K562 (cell line): ENCODE measurements around the gene XRCC3. TPM values are rescaled to one million over a fixed set of nuclear protein-coding genes. Genes with fewer than 3 reads are reported as not detected.

Source experiments
- BRD4 ChIP-seq: fragments of 200-600 bp; sonication (generic); IDR thresholded peaks from 2 replicates; pipeline ENCODE4 v1.6.1; 2017; ENCODE audit warnings: inconsistent platforms
- CTBP1 ChIP-seq: fragments of 450-650 bp; IDR thresholded peaks from 2 replicates; pipeline ENCODE4 v1.6.1; 2016; ENCODE audit warnings: borderline replicate concordance
- FOSL1 ChIP-seq: fragments of 200-800 bp; sonication (Bioruptor generic); conservative IDR thresholded peaks from 2 replicates; pipeline ENCODE4 v1.6.1; 2016; ENCODE audit warnings: missing genetic modification characterization, missing compliant biosample characterization
- HNRNPK ChIP-seq: fragments of 200-400 bp; formaldehyde crosslinking; IDR thresholded peaks from one replicate; pipeline ENCODE4 v1.6.1; 2018; ENCODE audit warnings: mild to moderate bottlenecking, low read depth, low read length; ENCODE audit not compliant: poor library complexity, severe bottlenecking
- MAFK ChIP-seq: IDR thresholded peaks from 2 replicates; pipeline ENCODE4 v1.6.1; 2011; ENCODE audit warnings: low read length, improper control_type of control experiment
- MECOM ChIP-seq: fragments of 250-450 bp; sonication (Bioruptor Pico); IDR thresholded peaks from 2 replicates; pipeline ENCODE4 v1.8.0; 2022; ENCODE audit warnings: inconsistent platforms
- NCOR1 ChIP-seq: fragments of 450-650 bp; IDR thresholded peaks from 2 replicates; pipeline ENCODE4 v1.6.1; 2016; ENCODE audit warnings: mild to moderate bottlenecking, moderate library complexity
- NFATC3 ChIP-seq: fragments of 450-650 bp; IDR thresholded peaks from 2 replicates; pipeline ENCODE4 v1.6.1; 2017; ENCODE audit warnings: mild to moderate bottlenecking
- NFYB ChIP-seq: IDR thresholded peaks from 2 replicates; pipeline ENCODE4 v1.6.1; 2011; ENCODE audit warnings: mild to moderate bottlenecking, moderate library complexity; ENCODE audit not compliant: insufficient read length; ENCODE audit errors: extremely low read depth
- RBM15 ChIP-seq: fragments of 200-400 bp; formaldehyde crosslinking; IDR thresholded peaks from 2 replicates; pipeline ENCODE4 v1.6.1; 2018; ENCODE audit warnings: mild to moderate bottlenecking, low read length, moderate library complexity; ENCODE audit not compliant: insufficient read depth
- SAFB2 ChIP-seq: fragments of 200-400 bp; formaldehyde crosslinking; IDR thresholded peaks from 2 replicates; pipeline ENCODE4 v1.6.1; 2018; ENCODE audit warnings: borderline replicate concordance, low read length, low read depth, moderate library complexity; ENCODE audit not compliant: severe bottlenecking
- ZEB2 ChIP-seq: fragments of 450-650 bp; IDR thresholded peaks from 2 replicates; pipeline ENCODE4 v1.6.1; 2016
- ZNF347 ChIP-seq: fragments of 450-650 bp; formaldehyde crosslinking; IDR thresholded peaks from 2 replicates; pipeline ENCODE4 v1.4.0; 2020; ENCODE audit warnings: low read depth, mild to moderate bottlenecking, moderate library complexity
- polyA plus RNA-seq, 8 experiments: library from polyadenylated mRNA; depleted of rRNA in 4 of 8; stranded (reverse) in 5 of 8; unstranded in 3 of 8; fragments of >200 nt; fragmentation: Nextera tagmentation in 2 of 8; fragmentation: Illumina TruSeq in 1 of 8; extraction: Ambion mirVana in 2 of 8; extraction: Trizol in 1 of 8; gene quantifications; 2 replicates each; pipeline versions ENCODE4 v1.2.1 to v1.2.3, GENCODE V29; 2011 to 2014; ENCODE audit warnings: inconsistent platforms in 1 of 8, missing spikeins in 1 of 8
- total RNA-seq, 7 experiments: library from RNA; depleted of rRNA in 6 of 7; stranded (reverse); fragments of >200 nt in 6 of 7; fragmentation: Illumina TruSeq in 2 of 7; extraction: Trizol in 2 of 7; gene quantifications; 2 replicates each; pipeline versions ENCODE4 v1.2.1 to v1.2.3, GENCODE V29; 2011 to 2021; ENCODE audit warnings: low replicate concordance in 1 of 7
- TF ChIP-seq, protein P1 (sequence below): IDR thresholded peaks from 2 replicates; pipeline ENCODE4 v1.6.1; 2012; ENCODE audit warnings: low read depth, low read length, improper control_type of control experiment, borderline replicate concordance
- TF ChIP-seq, protein P2 (sequence below): fragments of 250-450 bp; sonication (Bioruptor Pico); IDR thresholded peaks from 2 replicates; pipeline ENCODE4 v1.8.0; 2021; ENCODE audit warnings: moderate library complexity, mild to moderate bottlenecking, inconsistent platforms
- TF ChIP-seq, protein P3 (sequence below): IDR thresholded peaks from 3 replicates; pipeline ENCODE4 v1.6.1; 2011; ENCODE audit warnings: borderline replicate concordance, mild to moderate bottlenecking, moderate library complexity; ENCODE audit not compliant: insufficient read length; ENCODE audit errors: extremely low read depth
- TF ChIP-seq, protein P4 (sequence below): IDR thresholded peaks from 3 replicates; pipeline ENCODE4 v1.6.1; 2011; ENCODE audit warnings: borderline replicate concordance, mild to moderate bottlenecking; ENCODE audit not compliant: insufficient read length, insufficient read depth
- TF ChIP-seq, protein P5 (sequence below): sonication (generic); formaldehyde crosslinking; IDR thresholded peaks from 2 replicates; pipeline ENCODE4 v1.5.0; 2020; ENCODE audit warnings: missing genetic modification reagents

Gene XRCC3
- total and polyA plus RNA-seq, 9 of the 15 experiments (the other 6 are each of a cell fraction or from before 2014, with no cell fraction given) = 0.34 to 59.3 (median 30.3) TPM

DNA sequence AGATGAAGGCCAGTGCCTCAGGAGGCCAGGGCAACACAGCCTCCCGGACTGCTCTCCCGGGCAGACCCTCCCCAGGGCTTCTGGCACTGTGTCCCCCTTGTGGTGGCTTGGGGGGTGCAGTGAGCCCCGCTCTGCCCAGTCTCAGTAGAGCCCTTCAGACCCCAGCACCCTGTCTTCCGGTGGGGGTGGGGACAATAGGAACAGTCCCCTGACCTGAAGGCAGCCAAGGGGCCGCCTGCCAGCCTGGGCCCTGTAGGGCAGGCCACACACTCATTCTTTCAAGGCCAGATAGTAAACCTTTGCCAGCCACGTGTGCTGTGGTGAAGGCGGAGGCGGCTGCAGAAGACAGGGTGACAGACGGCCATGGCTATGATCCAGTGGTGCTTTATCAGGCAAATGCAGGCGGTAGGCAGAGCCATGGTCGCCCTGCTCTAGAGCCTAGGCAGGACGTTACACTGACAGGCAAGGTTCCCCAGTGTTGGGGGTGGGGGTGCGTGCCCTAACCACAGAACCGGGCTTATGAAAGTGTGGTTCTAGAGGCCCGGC is 15.3 kb upstream of the XRCC3 start (continued):
- TF ChIP-seq, protein P1, sequence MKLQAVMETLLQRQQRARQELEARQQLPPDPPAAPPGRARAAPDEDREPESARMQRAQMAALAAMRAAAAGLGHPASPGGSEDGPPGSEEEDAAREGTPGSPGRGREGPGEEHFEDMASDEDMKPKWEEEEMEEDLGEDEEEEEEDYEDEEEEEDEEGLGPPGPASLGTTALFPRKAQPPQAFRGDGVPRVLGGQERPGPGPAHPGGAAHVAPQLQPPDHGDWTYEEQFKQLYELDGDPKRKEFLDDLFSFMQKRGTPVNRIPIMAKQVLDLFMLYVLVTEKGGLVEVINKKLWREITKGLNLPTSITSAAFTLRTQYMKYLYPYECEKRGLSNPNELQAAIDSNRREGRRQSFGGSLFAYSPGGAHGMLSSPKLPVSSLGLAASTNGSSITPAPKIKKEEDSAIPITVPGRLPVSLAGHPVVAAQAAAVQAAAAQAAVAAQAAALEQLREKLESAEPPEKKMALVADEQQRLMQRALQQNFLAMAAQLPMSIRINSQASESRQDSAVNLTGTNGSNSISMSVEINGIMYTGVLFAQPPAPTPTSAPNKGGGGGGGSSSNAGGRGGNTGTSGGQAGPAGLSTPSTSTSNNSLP = no peak
- TF ChIP-seq NFATC3 (no peak), NFYB (no peak), BRD4 (no peak), HNRNPK (no peak), CTBP1 (no peak), FOSL1 (tag) (no peak), MECOM (CRISPR knock-in tag) (no peak), RBM15 (no peak), MAFK (no peak), ZEB2 (no peak), SAFB2 (no peak), NCOR1 (peak; percentile 75), ZNF347 (CRISPR knock-in tag) (no peak)
- TF ChIP-seq, protein P2, sequence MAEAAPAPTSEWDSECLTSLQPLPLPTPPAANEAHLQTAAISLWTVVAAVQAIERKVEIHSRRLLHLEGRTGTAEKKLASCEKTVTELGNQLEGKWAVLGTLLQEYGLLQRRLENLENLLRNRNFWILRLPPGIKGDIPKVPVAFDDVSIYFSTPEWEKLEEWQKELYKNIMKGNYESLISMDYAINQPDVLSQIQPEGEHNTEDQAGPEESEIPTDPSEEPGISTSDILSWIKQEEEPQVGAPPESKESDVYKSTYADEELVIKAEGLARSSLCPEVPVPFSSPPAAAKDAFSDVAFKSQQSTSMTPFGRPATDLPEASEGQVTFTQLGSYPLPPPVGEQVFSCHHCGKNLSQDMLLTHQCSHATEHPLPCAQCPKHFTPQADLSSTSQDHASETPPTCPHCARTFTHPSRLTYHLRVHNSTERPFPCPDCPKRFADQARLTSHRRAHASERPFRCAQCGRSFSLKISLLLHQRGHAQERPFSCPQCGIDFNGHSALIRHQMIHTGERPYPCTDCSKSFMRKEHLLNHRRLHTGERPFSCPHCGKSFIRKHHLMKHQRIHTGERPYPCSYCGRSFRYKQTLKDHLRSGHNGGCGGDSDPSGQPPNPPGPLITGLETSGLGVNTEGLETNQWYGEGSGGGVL (CRISPR knock-in tag) = no peak
- TF ChIP-seq, protein P3, sequence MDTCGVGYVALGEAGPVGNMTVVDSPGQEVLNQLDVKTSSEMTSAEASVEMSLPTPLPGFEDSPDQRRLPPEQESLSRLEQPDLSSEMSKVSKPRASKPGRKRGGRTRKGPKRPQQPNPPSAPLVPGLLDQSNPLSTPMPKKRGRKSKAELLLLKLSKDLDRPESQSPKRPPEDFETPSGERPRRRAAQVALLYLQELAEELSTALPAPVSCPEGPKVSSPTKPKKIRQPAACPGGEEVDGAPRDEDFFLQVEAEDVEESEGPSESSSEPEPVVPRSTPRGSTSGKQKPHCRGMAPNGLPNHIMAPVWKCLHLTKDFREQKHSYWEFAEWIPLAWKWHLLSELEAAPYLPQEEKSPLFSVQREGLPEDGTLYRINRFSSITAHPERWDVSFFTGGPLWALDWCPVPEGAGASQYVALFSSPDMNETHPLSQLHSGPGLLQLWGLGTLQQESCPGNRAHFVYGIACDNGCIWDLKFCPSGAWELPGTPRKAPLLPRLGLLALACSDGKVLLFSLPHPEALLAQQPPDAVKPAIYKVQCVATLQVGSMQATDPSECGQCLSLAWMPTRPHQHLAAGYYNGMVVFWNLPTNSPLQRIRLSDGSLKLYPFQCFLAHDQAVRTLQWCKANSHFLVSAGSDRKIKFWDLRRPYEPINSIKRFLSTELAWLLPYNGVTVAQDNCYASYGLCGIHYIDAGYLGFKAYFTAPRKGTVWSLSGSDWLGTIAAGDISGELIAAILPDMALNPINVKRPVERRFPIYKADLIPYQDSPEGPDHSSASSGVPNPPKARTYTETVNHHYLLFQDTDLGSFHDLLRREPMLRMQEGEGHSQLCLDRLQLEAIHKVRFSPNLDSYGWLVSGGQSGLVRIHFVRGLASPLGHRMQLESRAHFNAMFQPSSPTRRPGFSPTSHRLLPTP = no peak
- TF ChIP-seq, protein P4, sequence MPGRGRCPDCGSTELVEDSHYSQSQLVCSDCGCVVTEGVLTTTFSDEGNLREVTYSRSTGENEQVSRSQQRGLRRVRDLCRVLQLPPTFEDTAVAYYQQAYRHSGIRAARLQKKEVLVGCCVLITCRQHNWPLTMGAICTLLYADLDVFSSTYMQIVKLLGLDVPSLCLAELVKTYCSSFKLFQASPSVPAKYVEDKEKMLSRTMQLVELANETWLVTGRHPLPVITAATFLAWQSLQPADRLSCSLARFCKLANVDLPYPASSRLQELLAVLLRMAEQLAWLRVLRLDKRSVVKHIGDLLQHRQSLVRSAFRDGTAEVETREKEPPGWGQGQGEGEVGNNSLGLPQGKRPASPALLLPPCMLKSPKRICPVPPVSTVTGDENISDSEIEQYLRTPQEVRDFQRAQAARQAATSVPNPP = no peak
- TF ChIP-seq, protein P5, sequence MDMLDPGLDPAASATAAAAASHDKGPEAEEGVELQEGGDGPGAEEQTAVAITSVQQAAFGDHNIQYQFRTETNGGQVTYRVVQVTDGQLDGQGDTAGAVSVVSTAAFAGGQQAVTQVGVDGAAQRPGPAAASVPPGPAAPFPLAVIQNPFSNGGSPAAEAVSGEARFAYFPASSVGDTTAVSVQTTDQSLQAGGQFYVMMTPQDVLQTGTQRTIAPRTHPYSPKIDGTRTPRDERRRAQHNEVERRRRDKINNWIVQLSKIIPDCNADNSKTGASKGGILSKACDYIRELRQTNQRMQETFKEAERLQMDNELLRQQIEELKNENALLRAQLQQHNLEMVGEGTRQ (CRISPR knock-in tag) = peak; percentile 6; the same call in 1 of the 2 replicates
